GM19397 (cell line): ENCODE measurements around the gene LMO3.

ENCODE experiments used
- ATAC-seq: cut with Tn5 transposase; IDR thresholded peaks from one replicate; pipeline ENCODE4 v1.9.1; 2021; ENCODE audit warnings: mild to moderate bottlenecking, moderate library complexity; ENCODE audit not compliant: unreplicated experiment

LMO3 gene

GRCh38 chr12:16602412-16602811 lies 3.5 kb downstream of the LMO3 start:
- ATAC-seq = no peak

GRCh38 chr12:16600525-16600924 lies 5.4 kb downstream of the LMO3 start:
- no peak for ATAC-seq

GRCh38 chr12:16599081-16599480 lies 6.9 kb downstream of the LMO3 start:
- ATAC-seq = no peak

- ATAC-seq = no peak
Observed at GRCh38 chr12:16594797-16595196, 11.2 kb downstream of the LMO3 start.

- ATAC-seq = no peak
Observed at GRCh38 chr12:16593546-16593945, 12.4 kb downstream of the LMO3 start.

- no peak for ATAC-seq
Observed at GRCh38 chr12:16590645-16591044, 15.3 kb downstream of the LMO3 start.

- ATAC-seq = no peak
Observed at GRCh38 chr12:16588812-16589211, 17.1 kb downstream of the LMO3 start.

GRCh38 chr12:16587514-16587913 lies 18.4 kb downstream of the LMO3 start:
- ATAC-seq = no peak

GRCh38 chr12:16587110-16587453 lies 18.9 kb downstream of the LMO3 start:
- no peak for ATAC-seq

GRCh38 chr12:16586350-16587109 lies 19.4 kb downstream of the LMO3 start:
- no peak for ATAC-seq

- no peak for ATAC-seq
Observed at GRCh38 chr12:16585781-16586180, 20.2 kb downstream of the LMO3 start.

- no peak for ATAC-seq
Observed at GRCh38 chr12:16583969-16584745, 21.8 kb downstream of the LMO3 start.

- ATAC-seq = no peak
Observed at GRCh38 chr12:16581416-16581815, 24.5 kb downstream of the LMO3 start.

GRCh38 chr12:16579041-16579440 lies 26.9 kb downstream of the LMO3 start:
- no peak for ATAC-seq

GRCh38 chr12:16573398-16574077 lies 32.4 kb downstream of the LMO3 start:
- no peak for ATAC-seq

- ATAC-seq = peak; percentile 79
Observed at GRCh38 chr12:16568873-16569272, 37.1 kb downstream of the LMO3 start.

- ATAC-seq = no peak
Observed at GRCh38 chr12:16564675-16565074, 41.3 kb downstream of the LMO3 start.

- ATAC-seq = no peak
Observed at GRCh38 chr12:16563504-16563903, 42.5 kb downstream of the LMO3 start.

GRCh38 chr12:16562921-16563320 lies 43.0 kb downstream of the LMO3 start:
- no peak for ATAC-seq

- no peak for ATAC-seq
Observed at GRCh38 chr12:16562435-16562834, 43.5 kb downstream of the LMO3 start.

GRCh38 chr12:16560273-16560672 lies 45.7 kb downstream of the LMO3 start:
- no peak for ATAC-seq

GRCh38 chr12:16555630-16556029 lies 50.3 kb downstream of the LMO3 start:
- no peak for ATAC-seq
